ENCODE results near the gene SIRPG.
"Not testable (repeated sequence)": the region's sequence is repeated elsewhere in the genome, so short reads cannot be mapped to it uniquely, and the experiment has no call there.

DNA sequence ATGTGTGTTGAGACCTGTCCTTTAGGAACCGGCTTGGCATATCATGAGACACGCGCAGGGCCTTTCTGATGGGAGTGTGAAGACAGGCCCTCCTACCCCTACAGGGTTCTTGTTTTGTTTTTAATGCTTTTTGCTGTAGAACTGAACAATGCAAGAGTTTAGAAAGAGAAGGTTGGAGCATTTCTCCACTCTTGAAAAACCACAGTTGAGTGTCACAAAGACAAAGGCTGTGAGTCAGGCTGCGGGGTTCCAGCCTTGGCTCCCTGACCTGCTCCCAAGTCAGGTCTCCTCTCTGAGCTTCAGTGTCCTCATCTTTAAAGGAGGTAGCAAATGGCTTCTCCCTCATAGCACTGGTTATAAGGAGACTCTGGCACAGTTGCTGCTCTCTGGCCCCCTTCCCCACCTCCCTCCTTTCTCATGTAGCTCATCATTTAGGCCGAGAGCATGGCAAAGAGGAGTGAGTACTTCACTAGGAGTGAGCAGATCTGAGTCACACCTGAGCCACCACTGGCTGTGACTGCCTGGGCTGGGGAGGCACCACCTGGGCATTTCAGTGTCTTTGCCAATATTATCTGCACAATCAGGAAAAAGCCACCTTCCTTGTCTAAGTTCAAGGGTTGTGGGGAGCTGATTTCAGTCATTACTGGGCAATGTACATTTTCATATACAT lies 48.8 kb downstream of the SIRPG start:
- TF ChIP-seq, protein P1, sequence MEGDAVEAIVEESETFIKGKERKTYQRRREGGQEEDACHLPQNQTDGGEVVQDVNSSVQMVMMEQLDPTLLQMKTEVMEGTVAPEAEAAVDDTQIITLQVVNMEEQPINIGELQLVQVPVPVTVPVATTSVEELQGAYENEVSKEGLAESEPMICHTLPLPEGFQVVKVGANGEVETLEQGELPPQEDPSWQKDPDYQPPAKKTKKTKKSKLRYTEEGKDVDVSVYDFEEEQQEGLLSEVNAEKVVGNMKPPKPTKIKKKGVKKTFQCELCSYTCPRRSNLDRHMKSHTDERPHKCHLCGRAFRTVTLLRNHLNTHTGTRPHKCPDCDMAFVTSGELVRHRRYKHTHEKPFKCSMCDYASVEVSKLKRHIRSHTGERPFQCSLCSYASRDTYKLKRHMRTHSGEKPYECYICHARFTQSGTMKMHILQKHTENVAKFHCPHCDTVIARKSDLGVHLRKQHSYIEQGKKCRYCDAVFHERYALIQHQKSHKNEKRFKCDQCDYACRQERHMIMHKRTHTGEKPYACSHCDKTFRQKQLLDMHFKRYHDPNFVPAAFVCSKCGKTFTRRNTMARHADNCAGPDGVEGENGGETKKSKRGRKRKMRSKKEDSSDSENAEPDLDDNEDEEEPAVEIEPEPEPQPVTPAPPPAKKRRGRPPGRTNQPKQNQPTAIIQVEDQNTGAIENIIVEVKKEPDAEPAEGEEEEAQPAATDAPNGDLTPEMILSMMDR (IDR thresholded peaks at IDR 0.05) = not testable (repeated sequence)
- not testable (repeated sequence) for TF ChIP-seq POLR2AphosphoS5, POLR2A (IDR thresholded peaks at IDR 0.05)

All from stomach (tissue), 4 donors.